Ureter (tissue), 1 donor: ENCODE data around the gene ZFYVE28. TPM values are rescaled to one million over a fixed set of nuclear protein-coding genes. Genes with fewer than 3 reads are reported as not detected.
"Not testable (repeated sequence)": the region's sequence is repeated elsewhere in the genome, so short reads cannot be mapped to it uniquely, and the experiment has no call there.

Experiments used
- DNase-seq: peaks from one replicate; pipeline ENCODE4 v3.0.0-alpha.2; 2020; ENCODE audit warnings: low spot score
- total RNA-seq: library from RNA; stranded (reverse); gene quantifications from one replicate; pipeline ENCODE4 v1.2.4, GENCODE V29; 2023
- donor health status: DM: yes; HTN: yes; CAD: no.

Gene ZFYVE28
- total RNA-seq, 1 donor from 2014 or later = 19.8 TPM

- no peak for DNase-seq
These were observed 128.5 kb downstream of the ZFYVE28 start for GRCh38 chr4:2289955-2290333.

GRCh38 chr4:2289311-2289954, 129.0 kb downstream of the ZFYVE28 start:
- DNase-seq = no peak

- no peak for DNase-seq
These were observed 130.3 kb downstream of the ZFYVE28 start for GRCh38 chr4:2288051-2288541.

GRCh38 chr4:2287594-2287915, 130.9 kb downstream of the ZFYVE28 start:
- no peak for DNase-seq

- DNase-seq = no peak
These were observed 131.4 kb downstream of the ZFYVE28 start for GRCh38 chr4:2286904-2287593.

- DNase-seq = no peak
These were observed 132.6 kb downstream of the ZFYVE28 start for GRCh38 chr4:2285613-2286381.

- DNase-seq = no peak
These were observed 133.4 kb downstream of the ZFYVE28 start for GRCh38 chr4:2284934-2285612.

GRCh38 chr4:2284161-2284933, 134.1 kb downstream of the ZFYVE28 start:
- no peak for DNase-seq

GRCh38 chr4:2283199-2283711, 135.2 kb downstream of the ZFYVE28 start:
- DNase-seq = no peak

GRCh38 chr4:2281575-2282343, 136.7 kb downstream of the ZFYVE28 start:
- no peak for DNase-seq

- DNase-seq = no peak
These were observed 137.7 kb downstream of the ZFYVE28 start for GRCh38 chr4:2280531-2281300.

GRCh38 chr4:2277956-2278355, 140.5 kb downstream of the ZFYVE28 start:
- no peak for DNase-seq

- DNase-seq = no peak
These were observed 141.7 kb downstream of the ZFYVE28 start for GRCh38 chr4:2276581-2277325.

GRCh38 chr4:2275546-2276251, 142.7 kb downstream of the ZFYVE28 start:
- DNase-seq = no peak

GRCh38 chr4:2275044-2275397, 143.4 kb downstream of the ZFYVE28 start:
- not testable (repeated sequence) for DNase-seq

GRCh38 chr4:2274320-2275043, 144.0 kb downstream of the ZFYVE28 start:
- no peak for DNase-seq

- DNase-seq = no peak
These were observed 144.7 kb downstream of the ZFYVE28 start for GRCh38 chr4:2273657-2274319.
